Measurements from ENCODE around the gene LMAN1L.

DNA sequence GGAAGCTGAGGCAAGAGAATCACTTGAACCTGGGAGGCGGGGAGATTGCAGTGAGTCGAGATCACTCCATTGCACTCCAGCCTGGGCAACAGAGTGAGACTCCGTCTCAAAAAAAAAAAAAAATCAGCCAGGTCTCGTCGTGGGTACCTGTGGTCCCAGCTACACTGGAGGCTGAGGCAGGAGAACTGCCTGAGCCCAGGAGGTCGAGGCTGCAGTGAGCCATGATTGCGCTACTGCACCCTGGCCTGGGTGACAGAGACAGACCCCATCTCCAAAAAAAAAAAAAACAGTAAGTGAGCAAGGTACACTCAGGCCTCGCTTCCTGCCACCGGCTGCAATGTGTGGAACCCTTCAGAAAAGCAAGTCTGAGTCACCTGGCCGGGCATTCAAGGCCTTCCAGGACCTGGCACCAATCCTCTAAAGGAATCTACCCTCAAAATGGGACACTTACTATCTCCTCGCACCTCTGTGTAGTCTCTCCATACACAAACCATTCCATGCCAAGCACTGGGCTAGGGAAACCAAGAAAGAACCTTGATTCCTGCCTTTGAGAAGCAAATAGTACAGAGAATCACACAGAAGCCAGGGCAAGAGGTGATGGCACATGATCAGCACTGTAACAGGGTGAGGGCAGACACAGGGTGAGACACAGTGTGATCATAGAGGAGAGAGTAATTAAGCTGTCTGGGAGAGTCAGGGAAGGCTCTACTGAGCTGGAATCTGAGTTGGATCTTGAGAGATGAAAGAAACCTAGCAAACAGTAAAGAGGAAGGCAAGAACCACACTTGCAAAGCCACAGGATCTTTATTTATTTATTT, 50.8 kb downstream of the LMAN1L start:
- TF ChIP-seq, protein P1, sequence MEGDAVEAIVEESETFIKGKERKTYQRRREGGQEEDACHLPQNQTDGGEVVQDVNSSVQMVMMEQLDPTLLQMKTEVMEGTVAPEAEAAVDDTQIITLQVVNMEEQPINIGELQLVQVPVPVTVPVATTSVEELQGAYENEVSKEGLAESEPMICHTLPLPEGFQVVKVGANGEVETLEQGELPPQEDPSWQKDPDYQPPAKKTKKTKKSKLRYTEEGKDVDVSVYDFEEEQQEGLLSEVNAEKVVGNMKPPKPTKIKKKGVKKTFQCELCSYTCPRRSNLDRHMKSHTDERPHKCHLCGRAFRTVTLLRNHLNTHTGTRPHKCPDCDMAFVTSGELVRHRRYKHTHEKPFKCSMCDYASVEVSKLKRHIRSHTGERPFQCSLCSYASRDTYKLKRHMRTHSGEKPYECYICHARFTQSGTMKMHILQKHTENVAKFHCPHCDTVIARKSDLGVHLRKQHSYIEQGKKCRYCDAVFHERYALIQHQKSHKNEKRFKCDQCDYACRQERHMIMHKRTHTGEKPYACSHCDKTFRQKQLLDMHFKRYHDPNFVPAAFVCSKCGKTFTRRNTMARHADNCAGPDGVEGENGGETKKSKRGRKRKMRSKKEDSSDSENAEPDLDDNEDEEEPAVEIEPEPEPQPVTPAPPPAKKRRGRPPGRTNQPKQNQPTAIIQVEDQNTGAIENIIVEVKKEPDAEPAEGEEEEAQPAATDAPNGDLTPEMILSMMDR (IDR thresholded peaks at IDR 0.05): no peak
- TF ChIP-seq POLR2A (IDR thresholded peaks at IDR 0.05): no peak
